ENCODE measurements around the gene ADGRB2.

- TF ChIP-seq CTCF (IDR thresholded peaks at IDR 0.05 in 4 of 5, conservative IDR thresholded peaks at IDR 0.05 in 1 of 5) (no peak), POLR2A (IDR thresholded peaks at IDR 0.05) (no peak)
These were observed 349 bp downstream of the ADGRB2 start for GRCh38 chr1:31763671-31764311.

All from gastrocnemius medialis (tissue), 4 donors.